D721Med (cell line): Measurements from ENCODE around the gene RTN4RL1.

ENCODE experiments used
- DNase-seq: peaks from one replicate; pipeline ENCODE4 v3.0.0; 2011; ENCODE audit warnings: low spot score; ENCODE audit not compliant: insufficient read length
- FAIRE-seq: peaks from 2 replicates; lab custom pipeline; 2011; peaks lifted over from hg19 to GRCh38; lab: Jason Lieb, UNC
- TF ChIP-seq, protein P1 (sequence below): IDR thresholded peaks from 2 replicates; pipeline ENCODE4 v1.5.1; 2012; ENCODE audit warnings: mild to moderate bottlenecking, control low read depth; ENCODE audit not compliant: insufficient read depth; ENCODE audit errors: missing control alignments

The RTN4RL1 gene

DNA sequence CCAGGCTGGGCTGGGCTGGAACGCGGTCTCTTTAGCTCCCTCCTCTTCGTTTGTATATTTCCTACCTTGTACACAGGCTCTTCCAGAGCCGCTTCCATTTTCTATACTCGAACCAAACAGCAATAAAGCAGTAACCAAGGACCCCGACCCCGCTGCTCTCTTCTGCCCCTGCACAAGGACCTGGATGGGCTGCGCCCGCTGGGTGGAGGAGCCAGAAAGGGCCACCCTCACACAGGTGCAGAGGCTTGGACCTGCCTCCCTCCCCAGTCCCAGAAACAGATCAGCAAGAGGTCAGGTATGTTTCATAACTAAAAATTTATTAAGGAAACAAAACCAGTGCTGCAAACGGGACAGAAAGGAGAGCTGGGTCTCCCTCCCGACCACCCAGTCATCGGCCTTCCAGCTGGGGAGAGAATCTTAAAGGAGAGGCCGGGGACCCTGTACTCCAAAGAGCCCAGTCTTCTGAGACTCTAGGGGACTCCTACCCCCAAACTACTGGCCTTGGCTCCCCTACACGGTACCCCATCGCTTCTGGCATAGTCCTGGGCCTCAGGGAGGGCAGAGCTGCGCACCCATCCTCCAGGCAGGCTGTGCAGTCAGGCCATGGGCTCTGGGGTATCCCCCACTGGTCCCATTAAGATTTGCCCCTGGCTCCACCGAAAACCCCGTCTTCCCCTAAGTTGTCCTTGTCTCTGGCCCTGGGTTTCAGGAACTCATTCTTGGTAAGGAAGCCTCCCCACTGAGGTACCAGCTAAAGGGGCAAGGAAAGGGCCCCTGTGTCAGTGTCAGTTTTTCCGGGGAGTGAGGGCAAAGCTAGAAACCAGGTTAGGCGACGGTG, 34.6 kb upstream of the RTN4RL1 start:
- no peak for DNase-seq
- TF ChIP-seq, protein P1, sequence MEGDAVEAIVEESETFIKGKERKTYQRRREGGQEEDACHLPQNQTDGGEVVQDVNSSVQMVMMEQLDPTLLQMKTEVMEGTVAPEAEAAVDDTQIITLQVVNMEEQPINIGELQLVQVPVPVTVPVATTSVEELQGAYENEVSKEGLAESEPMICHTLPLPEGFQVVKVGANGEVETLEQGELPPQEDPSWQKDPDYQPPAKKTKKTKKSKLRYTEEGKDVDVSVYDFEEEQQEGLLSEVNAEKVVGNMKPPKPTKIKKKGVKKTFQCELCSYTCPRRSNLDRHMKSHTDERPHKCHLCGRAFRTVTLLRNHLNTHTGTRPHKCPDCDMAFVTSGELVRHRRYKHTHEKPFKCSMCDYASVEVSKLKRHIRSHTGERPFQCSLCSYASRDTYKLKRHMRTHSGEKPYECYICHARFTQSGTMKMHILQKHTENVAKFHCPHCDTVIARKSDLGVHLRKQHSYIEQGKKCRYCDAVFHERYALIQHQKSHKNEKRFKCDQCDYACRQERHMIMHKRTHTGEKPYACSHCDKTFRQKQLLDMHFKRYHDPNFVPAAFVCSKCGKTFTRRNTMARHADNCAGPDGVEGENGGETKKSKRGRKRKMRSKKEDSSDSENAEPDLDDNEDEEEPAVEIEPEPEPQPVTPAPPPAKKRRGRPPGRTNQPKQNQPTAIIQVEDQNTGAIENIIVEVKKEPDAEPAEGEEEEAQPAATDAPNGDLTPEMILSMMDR, result no peak
- no peak for FAIRE-seq

DNA sequence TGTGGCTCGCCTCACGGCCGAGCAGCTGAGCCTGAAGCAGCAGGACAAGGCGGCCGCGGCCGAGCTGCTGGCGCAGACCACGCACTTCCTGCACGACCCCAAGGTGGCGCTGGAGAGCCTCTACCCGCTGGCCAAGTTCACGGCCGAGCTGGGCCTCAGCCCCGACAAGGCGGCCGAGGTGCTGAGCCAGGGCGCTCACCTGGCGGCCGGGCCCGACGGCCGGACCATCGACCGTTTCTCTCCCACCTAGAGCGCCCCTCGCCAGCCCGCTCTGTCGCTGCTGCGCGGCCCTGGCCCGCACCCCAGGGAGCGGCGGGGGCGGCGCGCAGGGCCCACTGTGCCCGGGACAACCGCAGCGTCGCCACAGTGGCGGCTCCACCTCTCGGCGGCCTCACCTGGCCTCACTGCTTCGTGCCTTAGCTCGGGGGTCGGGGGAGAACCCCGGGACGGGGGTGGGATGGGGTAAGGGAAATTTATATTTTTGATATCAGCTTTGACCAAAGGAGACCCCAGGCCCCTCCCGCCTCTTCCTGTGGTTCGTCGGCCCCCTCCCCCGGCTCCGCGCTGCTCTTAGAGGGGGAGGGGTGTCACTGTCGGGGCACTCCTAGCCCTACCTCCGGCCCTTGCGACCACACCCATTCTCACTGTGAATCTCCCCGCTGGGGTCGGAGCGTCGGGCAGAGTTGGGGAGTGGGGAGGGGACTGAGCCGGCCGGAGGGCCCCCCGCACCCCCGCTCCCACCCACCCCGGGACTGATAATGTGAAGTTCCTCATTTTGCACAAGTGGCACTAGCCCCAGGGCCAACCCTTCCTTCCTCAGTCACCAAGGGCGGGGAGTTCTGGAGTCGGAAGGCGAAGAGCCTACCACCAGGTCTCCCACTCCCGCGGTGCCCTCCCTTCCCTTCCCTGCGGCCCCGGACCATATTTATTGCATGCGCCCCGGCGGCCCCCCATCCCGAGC, 33.7 kb upstream of the RTN4RL1 start:
- TF ChIP-seq, protein P1, result no peak
- FAIRE-seq (no peak), DNase-seq (no peak)

DNA sequence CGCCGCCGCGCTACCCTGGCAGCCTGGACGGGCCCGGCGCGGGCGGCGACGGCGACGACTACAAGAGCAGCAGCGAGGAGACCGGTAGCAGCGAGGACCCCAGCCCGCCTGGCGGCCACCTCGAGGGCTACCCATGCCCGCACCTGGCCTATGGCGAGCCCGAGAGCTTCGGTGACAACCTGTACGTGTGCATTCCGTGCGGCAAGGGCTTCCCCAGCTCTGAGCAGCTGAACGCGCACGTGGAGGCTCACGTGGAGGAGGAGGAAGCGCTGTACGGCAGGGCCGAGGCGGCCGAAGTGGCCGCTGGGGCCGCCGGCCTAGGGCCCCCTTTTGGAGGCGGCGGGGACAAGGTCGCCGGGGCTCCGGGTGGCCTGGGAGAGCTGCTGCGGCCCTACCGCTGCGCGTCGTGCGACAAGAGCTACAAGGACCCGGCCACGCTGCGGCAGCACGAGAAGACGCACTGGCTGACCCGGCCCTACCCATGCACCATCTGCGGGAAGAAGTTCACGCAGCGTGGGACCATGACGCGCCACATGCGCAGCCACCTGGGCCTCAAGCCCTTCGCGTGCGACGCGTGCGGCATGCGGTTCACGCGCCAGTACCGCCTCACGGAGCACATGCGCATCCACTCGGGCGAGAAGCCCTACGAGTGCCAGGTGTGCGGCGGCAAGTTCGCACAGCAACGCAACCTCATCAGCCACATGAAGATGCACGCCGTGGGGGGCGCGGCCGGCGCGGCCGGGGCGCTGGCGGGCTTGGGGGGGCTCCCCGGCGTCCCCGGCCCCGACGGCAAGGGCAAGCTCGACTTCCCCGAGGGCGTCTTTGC, 32.8 kb upstream of the RTN4RL1 start:
- DNase-seq, result no peak
- FAIRE-seq, result no peak
- TF ChIP-seq, protein P1, result no peak

DNA sequence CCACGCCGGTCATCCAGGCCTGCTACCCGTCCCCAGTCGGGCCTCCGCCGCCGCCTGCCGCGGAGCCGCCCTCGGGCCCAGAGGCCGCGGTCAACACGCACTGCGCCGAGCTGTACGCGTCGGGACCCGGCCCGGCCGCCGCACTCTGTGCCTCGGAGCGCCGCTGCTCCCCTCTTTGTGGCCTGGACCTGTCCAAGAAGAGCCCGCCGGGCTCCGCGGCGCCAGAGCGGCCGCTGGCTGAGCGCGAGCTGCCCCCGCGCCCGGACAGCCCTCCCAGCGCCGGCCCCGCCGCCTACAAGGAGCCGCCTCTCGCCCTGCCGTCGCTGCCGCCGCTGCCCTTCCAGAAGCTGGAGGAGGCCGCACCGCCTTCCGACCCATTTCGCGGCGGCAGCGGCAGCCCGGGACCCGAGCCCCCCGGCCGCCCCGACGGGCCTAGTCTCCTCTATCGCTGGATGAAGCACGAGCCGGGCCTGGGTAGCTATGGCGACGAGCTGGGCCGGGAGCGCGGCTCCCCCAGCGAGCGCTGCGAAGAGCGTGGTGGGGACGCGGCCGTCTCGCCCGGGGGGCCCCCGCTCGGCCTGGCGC, 32.1 kb upstream of the RTN4RL1 start:
- TF ChIP-seq, protein P1, result no peak
- FAIRE-seq (no peak), DNase-seq (no peak)

DNA sequence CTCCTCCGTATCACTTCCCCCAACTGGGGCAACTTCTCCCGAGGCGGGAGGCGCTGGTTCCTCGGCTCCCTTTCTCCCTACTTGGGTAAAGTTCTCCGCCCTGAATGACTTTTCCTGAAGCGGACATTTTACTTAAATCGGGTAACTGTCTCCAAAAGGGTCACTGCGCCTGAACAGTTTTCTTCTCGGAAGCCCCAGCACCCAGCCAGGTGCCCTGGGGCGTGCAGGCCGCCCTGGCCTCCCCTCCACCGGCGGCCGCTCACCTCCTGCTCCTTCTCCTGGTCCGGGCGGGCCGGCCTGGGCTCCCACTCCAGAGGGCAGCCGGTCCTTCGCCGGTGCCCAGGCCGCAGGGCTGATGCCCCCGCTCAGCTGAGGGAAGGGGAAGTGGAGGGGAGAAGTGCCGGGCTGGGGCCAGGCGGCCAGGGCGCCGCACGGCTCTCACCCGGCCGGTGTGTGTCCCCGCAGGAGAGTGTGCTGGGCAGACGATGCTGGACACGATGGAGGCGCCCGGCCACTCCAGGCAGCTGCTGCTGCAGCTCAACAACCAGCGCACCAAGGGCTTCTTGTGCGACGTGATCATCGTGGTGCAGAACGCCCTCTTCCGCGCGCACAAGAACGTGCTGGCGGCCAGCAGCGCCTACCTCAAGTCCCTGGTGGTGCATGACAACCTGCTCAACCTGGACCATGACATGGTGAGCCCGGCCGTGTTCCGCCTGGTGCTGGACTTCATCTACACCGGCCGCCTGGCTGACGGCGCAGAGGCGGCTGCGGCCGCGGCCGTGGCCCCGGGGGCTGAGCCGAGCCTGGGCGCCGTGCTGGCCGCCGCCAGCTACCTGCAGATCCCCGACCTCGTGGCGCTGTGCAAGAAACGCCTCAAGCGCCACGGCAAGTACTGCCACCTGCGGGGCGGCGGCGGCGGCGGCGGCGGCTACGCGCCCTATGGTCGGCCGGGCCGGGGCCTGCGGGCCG, 31.4 kb upstream of the RTN4RL1 start:
- TF ChIP-seq, protein P1, result no peak
- FAIRE-seq (no peak), DNase-seq (no peak)
